OCI-LY1 (cell line): ENCODE results near the gene GRID2IP.

Source experiments
- H2AFZ ChIP-seq: fragments of 200-600 bp; sonication (generic), shearing (Covaris generic); 2 replicates; pipeline ENCODE4 v1.6.0; 2014; ENCODE audit warnings: antibody characterized with exemption, mild to moderate bottlenecking, low read length
- H3F3A ChIP-seq: fragments of 200-600 bp; sonication (generic), shearing (Covaris generic); 2 replicates; pipeline ENCODE4 v1.6.0; 2014; ENCODE audit warnings: mild to moderate bottlenecking, antibody characterized with exemption, low read length, moderate library complexity; ENCODE audit not compliant: insufficient read depth
- H3K27ac ChIP-seq: fragments of 200-600 bp; sonication (generic); 2 replicates; pipeline ENCODE4 v1.5.1; 2014; ENCODE audit warnings: low read length, mixed run types, mild to moderate bottlenecking, low read depth; ENCODE audit not compliant: poor library complexity, severe bottlenecking
- H3K27me3 ChIP-seq: fragments of 200-600 bp; sonication (generic); 2 replicates; pipeline ENCODE4 v1.6.0; 2014; ENCODE audit warnings: antibody characterized with exemption, mild to moderate bottlenecking, low read length, moderate library complexity; ENCODE audit not compliant: insufficient read depth
- H3K36me3 ChIP-seq: fragments of 200-600 bp; sonication (generic); 2 replicates; pipeline ENCODE4 v1.6.1; 2014; ENCODE audit warnings: mild to moderate bottlenecking, antibody characterized with exemption, low read length, moderate library complexity, mixed read lengths; ENCODE audit not compliant: insufficient read depth
- H3K4me1 ChIP-seq: fragments of 200-600 bp; sonication (generic); 2 replicates; pipeline ENCODE4 v1.5.1; 2014; ENCODE audit warnings: mild to moderate bottlenecking, low read length, moderate library complexity; ENCODE audit not compliant: insufficient read depth, severe bottlenecking
- H3K4me2 ChIP-seq: fragments of 200-600 bp; sonication (generic), shearing (Covaris generic); 2 replicates; pipeline ENCODE4 v1.6.1; 2014; ENCODE audit warnings: low read length
- H3K4me3 ChIP-seq: fragments of 200-600 bp; sonication (generic); 2 replicates; pipeline ENCODE4 v1.5.1; 2014; ENCODE audit warnings: low read length, low read depth, mild to moderate bottlenecking, mixed read lengths; ENCODE audit not compliant: poor library complexity, severe bottlenecking
- H3K79me2 ChIP-seq: fragments of 200-600 bp; shearing (Covaris generic); 2 replicates; pipeline ENCODE4 v1.6.1; 2016; ENCODE audit warnings: mixed run types, low read length, mixed read lengths; ENCODE audit not compliant: insufficient read depth
- H3K9ac ChIP-seq: fragments of 200-600 bp; sonication (generic), shearing (Covaris generic); 2 replicates; pipeline ENCODE4 v1.6.1; 2014; ENCODE audit warnings: mild to moderate bottlenecking, low read length, mixed read lengths
- H3K9me2 ChIP-seq: fragments of 200-600 bp; sonication (generic), shearing (Covaris generic); 2 replicates; pipeline ENCODE4 v1.6.1; 2014; ENCODE audit warnings: low read depth, mild to moderate bottlenecking, low read length, mixed read lengths
- H3K9me3 ChIP-seq: fragments of 200-600 bp; shearing (Covaris generic); 2 replicates; pipeline ENCODE4 v1.6.1; 2014; ENCODE audit warnings: low read length, mixed read lengths
- H4K20me1 ChIP-seq: fragments of 200-600 bp; sonication (generic), shearing (Covaris generic); 2 replicates; pipeline ENCODE4 v1.6.0; 2016; ENCODE audit warnings: mild to moderate bottlenecking, low read length; ENCODE audit not compliant: insufficient read depth
- EZH2 ChIP-seq: fragments of 200-600 bp; sonication (generic), shearing (Covaris generic); IDR thresholded peaks from 2 replicates; pipeline ENCODE4 v1.8.0; 2017; ENCODE audit warnings: borderline replicate concordance, mixed run types, mild to moderate bottlenecking, antibody characterized with exemption, low read length, moderate library complexity, mixed read lengths
- TF ChIP-seq, protein P1 (sequence below): fragments of 200-600 bp; sonication (generic), shearing (Covaris generic); IDR thresholded peaks from 2 replicates; pipeline ENCODE4 v1.5.1; 2017; ENCODE audit warnings: mild to moderate bottlenecking, antibody characterized with exemption, low read length, moderate library complexity, mixed read lengths

GRID2IP gene

DNA sequence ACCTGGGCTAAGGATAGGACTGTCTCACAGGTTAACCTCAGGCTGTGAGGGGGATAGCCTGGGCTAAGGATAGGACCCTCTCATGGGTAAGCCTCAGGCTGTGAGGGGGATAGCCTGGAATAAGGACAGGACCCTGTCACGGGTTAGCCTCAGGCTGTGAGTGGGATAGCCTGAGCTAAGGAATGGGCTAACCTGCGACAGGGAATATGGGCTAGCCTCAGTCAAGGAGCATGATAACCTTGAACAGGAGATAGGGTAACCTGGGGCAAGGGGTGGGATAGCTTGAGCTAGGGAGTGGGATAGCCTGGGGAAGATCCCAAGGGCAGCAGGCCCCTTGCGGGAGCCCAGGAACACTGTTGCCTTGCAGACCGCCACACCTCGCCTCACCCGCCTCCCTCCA, 42.7 kb downstream of the GRID2IP start:
- Histone ChIP-seq H3K27ac (no peak overlapping the region), H3K4me1 (peaks cover 8% of the 10 kb centered on the region), H3K27me3 (0 out of 2 replicates have a peak, but pooled peaks cover 4% of the 10 kb centered on the region), H3K36me3 (no peaks in the 10 kb centered on the region), H3K9ac (no peak overlapping the region), H2AFZ (no peak overlapping the region), H3K9me2 (no peaks in the 10 kb centered on the region), H3K79me2 (no peaks in the 10 kb centered on the region), H3K4me2 (no peak overlapping the region), H4K20me1 (no peaks in the 10 kb centered on the region), H3F3A (no peaks in the 10 kb centered on the region), H3K9me3 (no peaks in the 10 kb centered on the region), H3K4me3 (no peak overlapping the region)
- TF ChIP-seq EZH2 = no peak
- TF ChIP-seq, protein P1, sequence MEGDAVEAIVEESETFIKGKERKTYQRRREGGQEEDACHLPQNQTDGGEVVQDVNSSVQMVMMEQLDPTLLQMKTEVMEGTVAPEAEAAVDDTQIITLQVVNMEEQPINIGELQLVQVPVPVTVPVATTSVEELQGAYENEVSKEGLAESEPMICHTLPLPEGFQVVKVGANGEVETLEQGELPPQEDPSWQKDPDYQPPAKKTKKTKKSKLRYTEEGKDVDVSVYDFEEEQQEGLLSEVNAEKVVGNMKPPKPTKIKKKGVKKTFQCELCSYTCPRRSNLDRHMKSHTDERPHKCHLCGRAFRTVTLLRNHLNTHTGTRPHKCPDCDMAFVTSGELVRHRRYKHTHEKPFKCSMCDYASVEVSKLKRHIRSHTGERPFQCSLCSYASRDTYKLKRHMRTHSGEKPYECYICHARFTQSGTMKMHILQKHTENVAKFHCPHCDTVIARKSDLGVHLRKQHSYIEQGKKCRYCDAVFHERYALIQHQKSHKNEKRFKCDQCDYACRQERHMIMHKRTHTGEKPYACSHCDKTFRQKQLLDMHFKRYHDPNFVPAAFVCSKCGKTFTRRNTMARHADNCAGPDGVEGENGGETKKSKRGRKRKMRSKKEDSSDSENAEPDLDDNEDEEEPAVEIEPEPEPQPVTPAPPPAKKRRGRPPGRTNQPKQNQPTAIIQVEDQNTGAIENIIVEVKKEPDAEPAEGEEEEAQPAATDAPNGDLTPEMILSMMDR = no peak

DNA sequence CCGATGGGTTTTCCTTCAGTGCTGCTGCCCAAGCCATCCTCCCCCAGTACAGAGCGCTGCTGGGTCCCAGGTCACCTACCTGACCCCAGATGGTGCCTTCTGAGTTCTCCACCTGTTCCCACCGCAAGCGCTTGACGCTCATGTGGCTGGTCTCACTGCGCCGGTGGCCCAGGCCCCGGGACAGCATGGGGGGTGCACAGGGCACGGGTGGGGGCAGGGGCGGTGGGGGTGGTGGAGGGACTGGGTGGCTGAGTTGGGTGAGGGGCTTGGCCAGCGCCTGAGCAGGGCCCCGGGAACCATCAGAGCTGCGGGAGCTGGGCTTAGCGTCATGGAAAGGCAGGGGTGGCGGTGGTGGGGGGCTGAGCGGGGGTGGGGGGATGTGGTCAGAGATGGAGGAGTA, 43.4 kb downstream of the GRID2IP start:
- Histone ChIP-seq H3K9me3 (no peaks in the 10 kb centered on the region), H3K36me3 (no peaks in the 10 kb centered on the region), H3K9me2 (no peaks in the 10 kb centered on the region), H3K79me2 (no peaks in the 10 kb centered on the region), H3K4me3 (no peak overlapping the region), H3K27ac (no peak overlapping the region), H4K20me1 (no peaks in the 10 kb centered on the region), H3K4me2 (no peak overlapping the region), H3F3A (no peaks in the 10 kb centered on the region), H3K27me3 (0 out of 2 replicates have a peak, but pooled peaks cover 4% of the 10 kb centered on the region), H2AFZ (no peak overlapping the region), H3K4me1 (peaks cover 8% of the 10 kb centered on the region), H3K9ac (no peak overlapping the region)
- no peak for TF ChIP-seq EZH2
- TF ChIP-seq, protein P1 = no peak

DNA sequence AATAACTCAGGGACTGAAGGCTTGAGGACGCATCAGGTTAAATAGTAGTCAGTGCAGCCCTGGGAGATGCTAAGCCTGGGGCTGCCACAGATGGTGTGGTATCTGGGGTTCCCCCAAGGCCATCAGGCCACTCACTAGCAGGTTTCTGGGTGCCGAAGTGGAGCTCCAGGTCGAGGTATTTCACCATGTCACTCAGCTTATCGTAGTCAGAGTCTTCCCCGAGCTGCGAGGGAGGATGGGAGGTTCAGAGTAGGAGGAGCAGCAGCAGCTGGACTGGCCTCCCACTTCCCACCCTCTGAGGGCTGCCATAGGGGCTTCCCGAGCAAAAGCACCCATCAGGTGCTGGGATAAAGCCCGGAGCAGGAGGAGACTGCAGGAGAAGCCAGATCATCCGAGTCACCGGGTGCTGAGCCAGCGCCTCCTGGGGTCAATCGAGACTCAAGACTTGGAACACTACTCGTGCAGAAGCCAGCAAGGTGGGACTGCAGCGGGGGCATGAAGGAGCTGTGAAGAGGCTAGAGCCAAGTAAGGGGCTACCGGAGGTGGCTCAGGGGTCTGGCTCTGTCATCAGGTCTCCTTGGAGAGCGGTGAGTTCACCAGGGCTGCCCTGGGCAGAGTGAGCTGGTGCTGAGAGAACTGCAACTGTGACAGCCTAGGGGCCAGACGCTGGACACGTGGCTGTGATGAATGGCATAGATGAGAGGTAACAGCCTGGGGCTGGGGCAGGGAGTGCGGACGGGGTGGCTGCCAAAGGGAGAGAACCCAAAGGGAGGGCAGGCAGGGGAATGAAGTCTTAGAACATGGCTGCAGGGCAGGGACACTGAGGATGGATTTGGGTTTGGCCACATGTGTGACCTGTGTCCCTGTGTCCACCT, 45.3 kb downstream of the GRID2IP start:
- no peak overlapping the region for H3K9ac ChIP-seq
- peaks cover 8% of the 10 kb centered on the region for H3K4me1 ChIP-seq
- no peak overlapping the region for H3K4me2 ChIP-seq
- H2AFZ ChIP-seq = no peak overlapping the region
- no peak overlapping the region for H3K4me3 ChIP-seq
- H4K20me1 ChIP-seq = no peaks in the 10 kb centered on the region
- H3F3A ChIP-seq = no peaks in the 10 kb centered on the region
- no peaks in the 10 kb centered on the region for H3K36me3 ChIP-seq
- H3K27me3 ChIP-seq = 0 out of 2 replicates have a peak, but pooled peaks cover 4% of the 10 kb centered on the region
- no peak for TF ChIP-seq EZH2
- no peak overlapping the region for H3K27ac ChIP-seq
- no peaks in the 10 kb centered on the region for H3K9me3 ChIP-seq
- H3K79me2 ChIP-seq = no peaks in the 10 kb centered on the region
- H3K9me2 ChIP-seq = no peaks in the 10 kb centered on the region
